GM18519 (cell line): Measurements from ENCODE around the gene CACNA2D4.
"Not testable (repeated sequence)": the region's sequence is repeated elsewhere in the genome, so short reads cannot be mapped to it uniquely, and the experiment has no call there.

ENCODE experiments used
- ATAC-seq: cut with Tn5 transposase; IDR thresholded peaks from one replicate; pipeline ENCODE4 v1.9.1; 2021; ENCODE audit warnings: mild to moderate bottlenecking, moderate library complexity; ENCODE audit not compliant: unreplicated experiment, low FRiP score

The CACNA2D4 gene

GRCh38 chr12:1820896-1821291 is 97.6 kb downstream of the CACNA2D4 start:
- no peak for ATAC-seq

- no peak for ATAC-seq
Measured at GRCh38 chr12:1820191-1820895, 98.1 kb downstream of the CACNA2D4 start, which contains the start of gene LRTM2. Gene LRTM2 (plus strand): TSS chr12:1820565. CDS start chr12:1828149, 7,584 bp downstream.

DNA sequence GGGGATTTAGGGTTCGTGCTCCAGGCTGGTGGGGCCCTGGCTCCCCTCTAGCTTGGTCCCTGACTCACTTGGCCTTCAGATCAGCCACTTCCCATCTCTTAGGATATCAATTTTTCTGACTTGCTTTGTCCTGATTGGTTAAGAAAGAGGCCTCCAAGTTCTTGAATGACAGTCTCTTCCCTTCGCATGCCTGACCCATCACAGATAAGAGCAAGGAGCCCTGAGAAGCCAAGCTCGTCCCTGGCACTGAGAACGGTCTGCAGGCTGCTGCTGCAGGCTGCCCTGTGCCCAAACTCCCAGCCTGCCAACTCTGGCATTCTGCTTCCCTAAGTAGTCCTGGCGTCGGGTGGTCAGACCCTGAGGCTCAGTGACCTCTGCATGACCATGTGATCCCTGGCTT is 98.9 kb downstream of the CACNA2D4 start:
- no peak for ATAC-seq

- no peak for ATAC-seq
Measured at GRCh38 chr12:1819050-1819449, 99.4 kb downstream of the CACNA2D4 start.

DNA sequence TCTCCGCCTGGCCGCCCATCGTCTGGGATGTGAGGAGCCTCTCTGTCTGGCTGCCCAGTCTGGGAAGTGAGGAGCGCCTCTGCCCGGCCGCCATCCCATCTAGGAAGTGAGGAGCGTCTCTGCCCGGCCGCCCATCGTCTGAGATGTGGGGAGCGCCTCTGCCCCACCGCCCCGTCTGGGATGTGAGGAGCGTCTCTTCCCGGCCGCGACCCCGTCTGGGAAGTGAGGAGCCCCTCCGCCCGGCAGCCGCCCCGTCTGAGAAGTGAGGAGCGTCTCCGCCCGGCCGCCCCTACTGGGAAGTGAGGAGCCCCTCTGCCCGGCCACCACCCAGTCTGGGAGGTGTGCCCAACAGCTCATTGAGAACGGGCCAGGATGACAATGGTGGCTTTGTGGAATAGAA is 100.5 kb downstream of the CACNA2D4 start:
- ATAC-seq, result not testable (repeated sequence)

- ATAC-seq, result no peak
Measured at GRCh38 chr12:1816730-1817348, 101.6 kb downstream of the CACNA2D4 start.

- no peak for ATAC-seq
Measured at GRCh38 chr12:1815814-1816729, 102.4 kb downstream of the CACNA2D4 start.

GRCh38 chr12:1815108-1815507 is 103.3 kb downstream of the CACNA2D4 start:
- ATAC-seq, result no peak

GRCh38 chr12:1814266-1814665 is 104.2 kb downstream of the CACNA2D4 start:
- ATAC-seq, result no peak

DNA sequence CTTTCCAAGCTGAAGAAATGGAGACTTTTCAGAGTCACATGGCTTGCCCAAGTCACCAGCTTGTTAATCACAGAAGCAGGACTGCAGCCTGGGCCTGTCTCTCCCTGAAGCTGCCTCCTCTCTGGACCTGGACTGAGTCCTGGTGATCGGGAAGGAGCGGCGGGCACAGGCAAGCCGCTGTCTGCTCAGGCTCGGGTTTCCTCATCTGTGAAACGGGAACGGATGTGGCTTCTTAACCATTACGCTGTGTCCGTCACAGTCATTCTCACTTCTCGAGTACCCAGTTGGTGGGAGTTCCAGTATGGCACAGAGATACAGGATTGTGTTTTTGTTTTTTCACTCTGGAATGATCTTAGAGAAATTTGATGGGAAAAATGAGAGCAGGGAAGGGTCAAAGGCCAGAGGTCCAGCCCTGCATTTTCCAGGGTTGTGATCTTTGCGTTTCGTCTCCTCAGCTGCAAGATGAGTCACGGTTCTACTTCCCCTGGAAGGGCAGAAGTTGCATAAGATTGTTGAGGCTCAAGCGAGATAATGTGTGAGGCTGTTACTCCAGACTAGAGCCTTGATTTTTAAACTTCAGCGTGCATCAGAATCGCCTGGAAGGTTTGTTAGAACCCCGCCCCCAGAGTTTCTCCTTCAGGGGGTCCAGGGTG is 105.7 kb downstream of the CACNA2D4 start:
- ATAC-seq, result no peak

DNA sequence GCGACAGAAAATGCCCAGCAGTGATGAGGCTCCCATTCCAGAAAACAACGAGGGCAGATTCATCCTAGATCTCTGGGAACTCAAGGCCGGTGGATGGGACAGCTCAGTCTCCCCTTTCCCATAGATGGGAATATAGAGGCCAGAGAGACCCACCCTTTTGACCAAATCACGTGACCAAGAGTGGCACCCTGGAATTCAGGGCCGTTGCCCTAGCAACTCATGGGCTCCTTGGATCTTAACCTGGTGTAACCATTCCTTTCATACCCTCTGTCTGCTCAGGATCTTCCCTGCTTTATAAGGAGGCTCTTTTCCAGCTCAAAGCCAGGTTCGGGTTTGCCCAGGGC is 106.5 kb downstream of the CACNA2D4 start:
- ATAC-seq, result no peak

GRCh38 chr12:1811281-1811947 is 107.0 kb downstream of the CACNA2D4 start:
- ATAC-seq, result no peak

DNA sequence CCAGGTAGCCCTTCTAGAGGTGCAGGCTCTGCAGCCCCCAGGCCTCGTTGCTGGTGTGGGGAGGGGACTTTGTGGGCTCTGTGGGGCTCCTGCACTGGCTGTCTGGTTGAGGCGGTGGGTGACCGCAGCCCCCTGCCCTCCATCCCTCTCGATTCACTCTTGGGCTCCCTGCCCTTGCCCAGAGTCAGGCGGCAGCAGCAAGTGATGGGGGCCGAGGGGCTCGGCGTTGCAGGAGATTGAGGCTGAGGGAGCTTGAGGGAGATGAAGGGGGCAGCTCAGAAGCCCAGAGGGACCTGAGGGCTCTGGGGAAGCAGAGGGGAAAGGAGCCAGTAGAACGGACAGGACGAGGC is 107.5 kb downstream of the CACNA2D4 start:
- no peak for ATAC-seq

GRCh38 chr12:1810201-1810930 is 108.1 kb downstream of the CACNA2D4 start:
- ATAC-seq, result no peak

DNA sequence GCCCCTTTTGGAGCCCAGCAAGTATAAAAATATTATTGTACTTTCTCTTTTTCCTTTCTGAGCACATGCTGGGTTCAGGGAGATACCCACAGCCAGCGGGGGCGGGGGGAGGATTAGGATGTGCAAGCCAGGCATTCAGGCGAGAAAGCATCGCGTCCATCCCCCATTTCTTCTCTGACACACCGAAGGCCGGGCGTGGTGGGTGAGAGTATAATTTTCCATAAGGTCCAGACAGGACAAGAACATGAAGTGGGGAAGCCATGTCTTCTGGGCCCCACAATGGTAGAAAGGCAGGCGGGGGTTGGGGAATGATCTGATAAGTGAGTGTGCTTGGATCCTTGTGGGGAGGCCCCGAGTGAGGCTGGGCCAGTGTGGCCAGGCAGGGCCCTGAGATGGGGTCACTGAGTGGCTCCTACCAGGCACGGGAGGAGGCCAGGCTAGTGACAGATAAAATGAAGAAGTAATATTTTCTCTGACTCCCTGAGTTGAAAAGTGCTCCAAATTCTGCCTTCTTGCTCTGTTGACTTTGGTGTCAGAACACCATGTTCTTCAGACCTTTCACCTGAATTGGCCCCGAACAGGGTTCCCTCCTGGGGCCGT is 108.8 kb downstream of the CACNA2D4 start:
- ATAC-seq, result no peak

GRCh38 chr12:1808798-1809480 is 109.5 kb downstream of the CACNA2D4 start:
- ATAC-seq, result no peak

DNA sequence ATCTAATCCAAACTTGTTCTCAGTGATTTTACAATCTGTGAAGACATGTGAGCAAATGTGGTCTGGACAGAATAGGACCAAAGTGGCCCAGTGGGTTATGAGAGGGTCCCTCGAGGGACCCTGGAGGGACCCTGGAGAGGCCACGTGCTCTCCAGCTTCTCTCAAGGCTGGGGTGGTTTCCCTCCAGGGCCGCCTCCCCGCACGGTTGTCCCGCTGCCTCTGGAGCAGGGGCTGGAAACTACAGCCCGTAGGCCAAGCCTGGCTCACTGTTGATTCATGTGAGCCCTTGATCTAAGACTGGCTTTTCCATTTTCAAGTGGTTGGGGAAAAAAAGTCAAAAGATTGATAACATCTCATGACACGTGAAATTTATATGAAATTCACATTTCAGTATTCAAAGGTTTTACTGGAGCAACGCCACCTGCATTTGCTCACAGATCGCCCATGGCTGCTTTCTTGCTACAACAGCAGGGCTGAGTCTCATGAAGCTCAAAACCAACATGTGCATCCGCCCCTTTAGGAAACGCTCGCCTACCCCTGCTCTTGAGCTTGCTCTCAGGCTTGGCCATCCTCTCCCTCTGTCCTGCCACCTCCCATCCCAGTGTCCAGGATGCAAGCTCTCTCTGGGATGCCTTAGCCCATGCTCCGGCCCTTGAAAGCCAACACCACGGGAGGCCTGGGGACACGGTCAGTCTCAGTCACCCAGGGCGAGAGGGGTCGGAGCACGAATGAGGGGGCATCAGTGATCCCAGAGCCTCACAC is 110.2 kb downstream of the CACNA2D4 start:
- ATAC-seq, result no peak
